BLaER1 treated with 17β-estradiol and CSF1 and Interleukin-3, amounts not matched to agents 10 nM and 100 nM (cell line): ENCODE measurements around the gene PIM2.

Source experiments
- H3K27ac ChIP-seq, 11 experiments: shearing (Covaris generic); formaldehyde crosslinking; 2 replicates each; pipeline ENCODE4 v1.8.1; 2022
- H3K27me3 ChIP-seq, 11 experiments: shearing (Covaris generic); formaldehyde crosslinking; 2 replicates each; pipeline ENCODE4 v1.8.1; 2022
- H3K36me3 ChIP-seq, 11 experiments: shearing (Covaris generic); formaldehyde crosslinking; 2 replicates each; pipeline ENCODE4 v1.8.1; 2022
- H3K4me1 ChIP-seq, 10 experiments: shearing (Covaris generic); formaldehyde crosslinking; 2 replicates each; pipeline ENCODE4 v1.8.1; 2022
- H3K4me2 ChIP-seq, 11 experiments: shearing (Covaris generic); formaldehyde crosslinking; 2 replicates each; pipeline ENCODE4 v1.8.1; 2022
- H3K4me3 ChIP-seq, 10 experiments: shearing (Covaris generic); formaldehyde crosslinking; 2 replicates each; pipeline ENCODE4 v1.8.1; 2022
- H3K9ac ChIP-seq, 11 experiments: shearing (Covaris generic); formaldehyde crosslinking; 2 replicates each; pipeline ENCODE4 v1.8.1; 2022
- H3K9me3 ChIP-seq, 11 experiments: shearing (Covaris generic); formaldehyde crosslinking; replicated peaks in 1 of 11; 2 replicates each; pipeline ENCODE4 v1.8.1; 2022
- H4K20me1 ChIP-seq, 11 experiments: shearing (Covaris generic); formaldehyde crosslinking; 2 replicates each; pipeline ENCODE4 v1.8.1; 2022
- Cebpa-rat ChIP-seq, 11 experiments: shearing (Covaris generic); IDR thresholded peaks; 2 replicates each; pipeline ENCODE4 v1.8.1; 2022

PIM2 gene

DNA sequence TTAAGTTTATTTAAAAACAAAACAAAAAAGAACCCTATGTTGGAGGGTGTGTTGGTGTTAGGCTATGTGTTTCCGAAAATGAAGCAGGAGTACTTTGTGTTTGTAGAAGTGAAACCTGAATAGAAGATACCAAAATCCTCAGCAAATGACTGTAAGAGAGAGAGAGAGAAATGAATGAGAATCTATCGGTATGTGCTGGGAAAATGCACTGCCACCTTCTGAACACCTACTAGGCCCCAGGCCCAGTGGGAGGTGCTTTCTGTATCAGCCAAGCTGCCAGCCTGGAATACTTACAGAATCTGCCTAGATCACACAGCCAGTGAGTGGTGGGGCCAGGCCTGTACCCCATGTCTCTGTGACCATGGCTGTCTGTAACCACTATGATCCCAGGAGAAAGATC is 14.9 kb upstream of the PIM2 start:
- H3K27me3 ChIP-seq: peaks cover 5 to 37% (median 28%) of the 10 kb centered on the region in 11 experiments; a peak in 20 of 22 replicates

DNA sequence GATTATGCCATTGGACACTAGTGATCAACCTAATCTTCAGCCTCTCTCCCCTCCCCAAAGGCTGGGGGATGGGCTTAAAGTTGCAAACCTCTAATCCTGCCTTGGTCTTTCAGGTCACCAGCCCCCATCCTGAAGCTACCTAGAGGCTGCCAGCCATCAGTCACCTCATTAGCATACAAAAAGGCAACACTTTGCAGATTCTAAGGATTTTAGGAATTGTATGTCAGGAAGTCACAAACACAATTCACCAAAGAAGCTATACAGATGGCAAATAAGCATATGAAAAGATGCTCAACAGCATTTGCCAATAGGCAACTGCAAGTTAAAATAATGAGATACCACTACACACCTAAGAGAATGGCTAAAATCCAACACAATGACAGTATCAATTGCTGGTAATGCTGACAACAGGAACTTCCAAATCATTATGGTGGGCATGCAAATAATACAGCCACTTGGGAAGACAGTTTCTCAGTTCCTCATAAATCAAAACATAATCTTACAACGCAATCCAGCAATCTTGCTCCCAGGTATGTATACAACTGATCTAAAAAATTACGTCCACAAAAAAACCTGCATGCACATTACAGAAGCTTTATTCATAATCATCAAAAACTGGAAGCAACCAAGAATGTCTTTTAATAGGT is 9.0 kb upstream of the PIM2 start:
- peaks cover 0 to 18% (median 5%) of the 10 kb centered on the region in 10 experiments; a peak in 6 of 20 replicates for H3K4me1 ChIP-seq
- H3K9ac ChIP-seq: no peak overlapping the region

More for the DNA sequence above, 14.9 kb upstream of the PIM2 start:
- peaks cover 0 to 41% (median 17%) of the 10 kb centered on the region in 11 experiments; a peak in 16 of 22 replicates for H4K20me1 ChIP-seq
- H3K9ac ChIP-seq: no peak overlapping the region
- peaks cover 29 to 57% (median 37%) of the 10 kb centered on the region in 10 experiments for H3K4me1 ChIP-seq
- TF ChIP-seq Cebpa-rat (IDR thresholded peaks at IDR 0.05): no peak
- peak overlapping the region in 3 of 11 experiments; percentile 73 to 85 (median 73); a peak in 5 of 22 replicates for H3K4me2 ChIP-seq
- H3K9me3 ChIP-seq: peaks cover 0 to 9% (median 6%) of the 10 kb centered on the region in 11 experiments; a peak in 8 of 22 replicates
- peak overlapping the region in 3 of 11 experiments; percentile 12 to 26 (median 14); a peak in 2 of 22 replicates for H3K27ac ChIP-seq
- peaks cover 15 to 62% (median 34%) of the 10 kb centered on the region in 11 experiments for H3K36me3 ChIP-seq
- no peak overlapping the region for H3K4me3 ChIP-seq

DNA sequence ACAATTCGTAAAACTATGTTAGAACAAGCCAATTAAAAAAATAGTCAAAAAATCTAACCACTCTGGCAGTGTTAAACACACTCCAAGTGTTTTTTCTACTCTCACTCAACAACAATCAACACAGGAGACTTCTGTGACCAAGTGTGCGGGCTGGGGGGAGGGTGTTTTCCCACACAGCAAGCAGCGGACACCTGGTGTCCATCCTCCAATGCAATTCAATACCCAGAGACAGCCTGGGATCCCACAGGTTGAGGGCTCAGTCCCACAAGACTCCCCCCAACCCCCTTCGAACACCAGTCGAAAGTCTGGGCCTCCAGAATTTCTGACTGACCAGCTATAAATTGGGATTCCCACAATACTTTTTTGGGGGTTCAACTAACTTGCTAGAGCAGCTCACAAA is 8.3 kb upstream of the PIM2 start:
- no peak overlapping the region; a peak in 2 of 22 replicates for H3K4me2 ChIP-seq
- no peak for TF ChIP-seq Cebpa-rat (IDR thresholded peaks at IDR 0.05)

More for the DNA sequence above, 9.0 kb upstream of the PIM2 start:
- Histone ChIP-seq H3K27ac (no peak overlapping the region), H4K20me1 (peaks cover 0 to 27% (median 7%) of the 10 kb centered on the region in 11 experiments; a peak in 12 of 22 replicates), H3K36me3 (peaks cover 24 to 79% (median 42%) of the 10 kb centered on the region in 11 experiments), H3K9me3 (peaks cover 0 to 6% (median 3%) of the 10 kb centered on the region in 11 experiments; a peak in 8 of 22 replicates), H3K4me2 (peak overlapping the region in 3 of 11 experiments; percentile 11 to 40 (median 20); a peak in 6 of 22 replicates), H3K27me3 (peaks cover 10 to 46% (median 39%) of the 10 kb centered on the region in 11 experiments; a peak in 21 of 22 replicates), H3K4me3 (no peak overlapping the region)
- TF ChIP-seq Cebpa-rat (IDR thresholded peaks at IDR 0.05): no peak

DNA sequence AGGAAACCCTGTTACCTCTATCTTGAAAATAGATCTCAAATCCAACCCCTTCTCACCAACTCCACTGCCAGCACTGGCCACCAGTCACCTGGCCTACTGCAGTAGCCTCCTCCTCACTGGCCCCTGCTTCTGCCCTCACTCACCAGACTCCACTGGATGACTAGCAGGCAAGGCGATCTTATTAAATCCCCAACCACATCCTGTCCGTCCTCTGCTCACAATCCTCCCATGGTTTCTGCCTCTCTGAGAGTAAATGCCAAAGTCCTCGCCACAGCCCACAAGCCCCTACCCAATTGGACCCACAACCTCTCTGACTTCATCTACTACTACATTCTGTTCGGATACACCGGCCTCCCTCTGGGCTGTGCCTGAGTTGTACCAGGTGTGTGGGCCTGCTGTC is 5.4 kb upstream of the PIM2 start:
- peaks cover 0 to 39% (median 20%) of the 10 kb centered on the region in 11 experiments; a peak in 14 of 22 replicates for H4K20me1 ChIP-seq
- H3K27me3 ChIP-seq: peaks cover 17 to 72% (median 57%) of the 10 kb centered on the region in 11 experiments; a peak in 21 of 22 replicates
- no peaks in the 10 kb centered on the region for H3K9me3 ChIP-seq
- no peak overlapping the region for H3K27ac ChIP-seq
- no peak overlapping the region for H3K4me3 ChIP-seq
- no peak overlapping the region for H3K4me2 ChIP-seq
- peaks cover 19 to 55% (median 35%) of the 10 kb centered on the region in 11 experiments; a peak in 20 of 22 replicates for H3K36me3 ChIP-seq
- TF ChIP-seq Cebpa-rat (IDR thresholded peaks at IDR 0.05): no peak
- no peak overlapping the region for H3K9ac ChIP-seq
- peaks cover 17 to 41% (median 28%) of the 10 kb centered on the region in 10 experiments for H3K4me1 ChIP-seq

More for the DNA sequence above, 8.3 kb upstream of the PIM2 start:
- no peak overlapping the region for H3K4me3 ChIP-seq
- peaks cover 0 to 31% (median 10%) of the 10 kb centered on the region in 11 experiments; a peak in 14 of 22 replicates for H4K20me1 ChIP-seq
- H3K36me3 ChIP-seq: peaks cover 24 to 79% (median 43%) of the 10 kb centered on the region in 11 experiments
- H3K27me3 ChIP-seq: peaks cover 17 to 53% (median 47%) of the 10 kb centered on the region in 11 experiments; a peak in 21 of 22 replicates
- H3K9ac ChIP-seq: no peak overlapping the region
- no peaks in the 10 kb centered on the region for H3K9me3 ChIP-seq
- peaks cover 0 to 18% (median 5%) of the 10 kb centered on the region in 10 experiments; a peak in 7 of 20 replicates for H3K4me1 ChIP-seq
- H3K27ac ChIP-seq: no peak overlapping the region

DNA sequence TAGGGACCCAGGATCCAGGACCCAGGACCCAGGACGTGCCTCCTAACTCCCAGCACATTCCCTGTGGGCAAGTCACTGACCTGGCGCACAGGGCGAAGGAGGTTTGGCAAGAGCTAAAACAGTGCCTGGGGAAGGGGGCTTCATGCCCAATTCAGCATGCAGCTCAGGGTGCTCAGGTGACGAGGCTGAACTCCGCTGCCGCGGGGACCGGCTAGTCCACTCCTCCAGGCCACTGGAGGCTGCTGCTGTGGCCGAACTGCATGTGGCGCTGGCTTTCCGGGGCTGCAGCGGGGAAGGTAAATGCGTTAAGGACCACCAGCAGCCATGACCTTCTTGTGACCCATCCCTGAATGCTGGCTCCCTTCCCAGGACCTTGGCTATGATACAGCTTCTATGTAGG is 4.9 kb upstream of the PIM2 start:
- peaks cover 17 to 72% (median 57%) of the 10 kb centered on the region in 11 experiments; a peak in 21 of 22 replicates for H3K27me3 ChIP-seq
- peaks cover 19 to 55% (median 35%) of the 10 kb centered on the region in 11 experiments; a peak in 20 of 22 replicates for H3K36me3 ChIP-seq
- no peak overlapping the region for H3K4me2 ChIP-seq
- peaks cover 0 to 39% (median 20%) of the 10 kb centered on the region in 11 experiments; a peak in 14 of 22 replicates for H4K20me1 ChIP-seq
- H3K4me3 ChIP-seq: no peak overlapping the region
- H3K27ac ChIP-seq: no peak overlapping the region
- no peak for TF ChIP-seq Cebpa-rat (IDR thresholded peaks at IDR 0.05)
- H3K4me1 ChIP-seq: peaks cover 18 to 41% (median 29%) of the 10 kb centered on the region in 10 experiments
- H3K9ac ChIP-seq: no peak overlapping the region
- peaks cover 0 to 3% (median 0%) of the 10 kb centered on the region in 11 experiments; a peak in 2 of 22 replicates for H3K9me3 ChIP-seq

DNA sequence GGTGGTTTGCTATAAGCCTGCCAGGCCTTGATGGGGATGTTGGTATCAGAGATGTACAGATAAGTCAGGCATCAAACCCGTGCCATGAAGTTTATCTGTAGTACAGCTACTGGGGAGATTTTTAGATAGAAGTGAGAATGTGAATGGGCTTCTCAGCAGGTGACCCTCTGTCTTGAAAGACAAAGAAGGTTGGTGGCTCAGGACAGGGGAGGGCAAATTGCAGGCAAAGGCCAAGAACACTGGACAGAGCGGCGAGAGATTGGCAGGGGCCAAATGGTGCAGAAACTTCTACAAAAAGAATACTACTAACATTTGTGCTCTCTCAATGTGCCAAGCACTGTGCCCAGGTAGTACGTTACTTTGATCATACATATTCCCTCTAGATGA is 1.9 kb upstream of the PIM2 start:
- Histone ChIP-seq H3K9me3 (peaks cover 0 to 7% (median 0%) of the 10 kb centered on the region in 11 experiments; a peak in 3 of 22 replicates), H3K4me3 (no peak overlapping the region), H3K27me3 (peaks cover 14 to 55% (median 41%) of the 10 kb centered on the region in 11 experiments; a peak in 21 of 22 replicates), H4K20me1 (peaks cover 18 to 52% (median 28%) of the 10 kb centered on the region in 11 experiments; a peak in 20 of 22 replicates), H3K4me1 (peaks cover 24 to 41% (median 32%) of the 10 kb centered on the region in 10 experiments), H3K4me2 (peak overlapping the region in 10 of 11 experiments; percentile 66 to 87 (median 77); a peak in 16 of 22 replicates), H3K27ac (peak overlapping the region in 1 of 11 experiments; percentile 27; a peak in 1 of 22 replicates), H3K36me3 (peaks cover 14 to 45% (median 28%) of the 10 kb centered on the region in 11 experiments; a peak in 21 of 22 replicates), H3K9ac (peak overlapping the region in 2 of 11 experiments; percentile 0 to 25; a peak in 2 of 22 replicates)
- no peak for TF ChIP-seq Cebpa-rat (IDR thresholded peaks at IDR 0.05)

DNA sequence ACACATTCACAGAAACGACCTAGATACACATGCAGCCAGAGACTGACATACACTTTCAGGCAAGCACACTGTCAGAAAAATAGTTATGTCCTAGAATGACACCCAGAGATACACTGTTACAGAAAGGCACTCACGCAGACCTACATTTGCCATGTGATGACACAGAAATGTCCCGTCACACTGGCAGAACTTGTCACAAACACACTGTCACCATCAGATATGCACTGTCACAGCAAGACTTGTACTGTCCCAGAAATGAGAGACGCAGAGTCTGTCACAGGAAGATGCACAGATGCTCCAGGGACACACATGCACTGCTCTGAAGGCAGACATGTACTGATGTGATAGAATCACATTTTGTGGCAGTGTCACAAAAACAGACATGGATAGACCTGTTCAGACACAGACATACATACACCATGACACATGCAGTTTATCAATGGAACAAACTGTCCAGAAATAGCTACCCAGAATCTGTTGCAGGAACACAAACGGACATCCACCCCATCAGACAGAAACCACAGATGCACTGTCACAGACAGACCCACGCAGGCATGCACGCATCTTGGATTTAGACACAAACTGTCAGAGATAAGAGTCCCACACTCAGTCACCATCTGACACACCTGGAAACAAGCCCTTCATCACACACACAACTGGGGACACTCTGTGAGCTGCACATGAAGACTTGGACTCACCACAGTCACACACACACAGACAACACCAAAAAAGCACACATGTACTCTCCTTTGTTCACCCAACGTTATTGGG is 1.3 kb upstream of the PIM2 start:
- Histone ChIP-seq H3K4me3 (peak overlapping the region in 3 of 10 experiments; percentile 74 to 76 (median 75); a peak in 4 of 20 replicates), H3K9ac (peak overlapping the region in 7 of 11 experiments; percentile 45 to 89 (median 76); a peak in 11 of 22 replicates), H3K4me1 (peaks cover 24 to 44% (median 34%) of the 10 kb centered on the region in 10 experiments), H3K27me3 (peaks cover 17 to 57% (median 43%) of the 10 kb centered on the region in 11 experiments; a peak in 21 of 22 replicates), H4K20me1 (peaks cover 23 to 58% (median 34%) of the 10 kb centered on the region in 11 experiments; a peak in 21 of 22 replicates), H3K4me2 (peak overlapping the region; percentile 58 to 87 (median 76)), H3K36me3 (peaks cover 15 to 45% (median 31%) of the 10 kb centered on the region in 11 experiments; a peak in 21 of 22 replicates), H3K27ac (peak overlapping the region in 6 of 11 experiments; percentile 23 to 85 (median 79); a peak in 8 of 22 replicates), H3K9me3 (peaks cover 0 to 7% (median 0%) of the 10 kb centered on the region in 11 experiments; a peak in 3 of 22 replicates)
- no peak for TF ChIP-seq Cebpa-rat (IDR thresholded peaks at IDR 0.05)
